HEK293 (cell line): ENCODE data around the gene ZNF385C.

Experiments used
- CTCF ChIA-PET: fragments of 350-600 bp; formaldehyde crosslinking; extraction: SDS; loops from one replicate; lab custom pipeline; 2021; ENCODE audit warnings: antibody characterized with exemption; lab: Yijun Ruan, JAX
- POLR2A ChIA-PET: fragments of 300-600 bp; formaldehyde crosslinking; extraction: SDS; loops from one replicate; lab custom pipeline; 2020; ENCODE audit warnings: antibody characterized with exemption, inconsistent platforms; lab: Yijun Ruan, JAX
- H3K27ac ChIP-seq: fragments of 200-500 bp; sonication (Bioruptor generic); 2 replicates; pipeline ENCODE4 v1.5.1; 2014; ENCODE audit warnings: low read depth, low read length, control low read depth, inconsistent platforms; ENCODE audit errors: extremely low read depth
- H3K36me3 ChIP-seq, 2 experiments: fragments of 200-500 bp in 1 of 2; sonication (Bioruptor generic) in 1 of 2; 1 replicate in 1 of 2; 2 replicates in 1 of 2; pipeline ENCODE4 v1.5.1; 2014 to 2017; ENCODE audit warnings: inconsistent platforms in 2 of 2, low read length in 2 of 2; ENCODE audit not compliant: control insufficient read depth in 2 of 2, insufficient read depth in 1 of 2
- H3K4me1 ChIP-seq: fragments of 200-500 bp; sonication (Bioruptor generic); 2 replicates; pipeline ENCODE4 v1.5.1; 2014; ENCODE audit warnings: mild to moderate bottlenecking, low read length, inconsistent platforms; ENCODE audit not compliant: control insufficient read depth, insufficient read depth
- H3K4me3 ChIP-seq: 2 replicates; pipeline ENCODE4 v1.5.1; 2011; ENCODE audit warnings: low read depth, mild to moderate bottlenecking, control low read depth, low read length, moderate library complexity
- H3K9me3 ChIP-seq: fragments of 200-500 bp; sonication (Bioruptor generic); 2 replicates; pipeline ENCODE4 v1.5.1; 2014; ENCODE audit warnings: low read depth, low read length, inconsistent platforms; ENCODE audit not compliant: control insufficient read depth, insufficient read depth
- GLIS1 ChIP-seq: fragments of 450-650 bp; formaldehyde crosslinking; IDR thresholded peaks from 2 replicates; pipeline ENCODE4 v1.5.1; 2016; ENCODE audit warnings: missing biosample characterization, missing genetic modification characterization
- KLF16 ChIP-seq: fragments of 450-650 bp; formaldehyde crosslinking; IDR thresholded peaks from 2 replicates; pipeline ENCODE4 v1.5.1; 2017; ENCODE audit warnings: missing biosample characterization, missing genetic modification characterization
- OSR2 ChIP-seq: fragments of 450-650 bp; formaldehyde crosslinking; IDR thresholded peaks from 2 replicates; pipeline ENCODE4 v1.5.1; 2016; ENCODE audit warnings: missing biosample characterization, missing genetic modification characterization
- PRDM1 ChIP-seq: fragments of 450-650 bp; formaldehyde crosslinking; IDR thresholded peaks from 2 replicates; pipeline ENCODE4; 2016; ENCODE audit warnings: missing biosample characterization, missing genetic modification characterization
- SALL2 ChIP-seq: fragments of 450-650 bp; formaldehyde crosslinking; IDR thresholded peaks from 2 replicates; pipeline ENCODE4 v1.5.0; 2017; ENCODE audit warnings: missing biosample characterization, mild to moderate bottlenecking, missing genetic modification characterization, borderline replicate concordance
- ZFP37 ChIP-seq: fragments of 450-650 bp; formaldehyde crosslinking; IDR thresholded peaks from 2 replicates; pipeline ENCODE4 v1.5.1; 2016; ENCODE audit warnings: missing biosample characterization, missing genetic modification characterization
- ZFP41 ChIP-seq: fragments of 450-650 bp; formaldehyde crosslinking; IDR thresholded peaks from 2 replicates; pipeline ENCODE4 v1.5.1; 2016; ENCODE audit warnings: missing biosample characterization, missing genetic modification characterization, borderline replicate concordance
- ZNF114 ChIP-seq: fragments of 450-650 bp; formaldehyde crosslinking; IDR thresholded peaks from 2 replicates; pipeline ENCODE4 v1.5.0; 2017; ENCODE audit warnings: missing biosample characterization, missing genetic modification characterization
- ZNF266 ChIP-seq: fragments of 450-650 bp; formaldehyde crosslinking; IDR thresholded peaks from 2 replicates; pipeline ENCODE4 v1.5.1; 2016; ENCODE audit warnings: missing biosample characterization, missing genetic modification characterization, low read depth
- ZNF366 ChIP-seq: fragments of 450-650 bp; formaldehyde crosslinking; conservative IDR thresholded peaks from 2 replicates; pipeline ENCODE4 v1.5.1; 2016; ENCODE audit warnings: missing biosample characterization, missing genetic modification characterization
- ZNF37A ChIP-seq: fragments of 450-650 bp; IDR thresholded peaks from 2 replicates; pipeline ENCODE4 v1.5.1; 2018; ENCODE audit warnings: missing biosample characterization, missing genetic modification characterization
- ZNF521 ChIP-seq: fragments of 450-650 bp; formaldehyde crosslinking; IDR thresholded peaks from 2 replicates; pipeline ENCODE4 v1.5.1; 2017; ENCODE audit warnings: missing biosample characterization, mild to moderate bottlenecking, missing genetic modification characterization
- ZNF560 ChIP-seq: fragments of 450-650 bp; formaldehyde crosslinking; IDR thresholded peaks from 2 replicates; pipeline ENCODE4 v1.5.1; 2017; ENCODE audit warnings: missing biosample characterization, missing genetic modification characterization, borderline replicate concordance
- ZNF561 ChIP-seq: fragments of 450-650 bp; IDR thresholded peaks from 2 replicates; pipeline ENCODE4 v1.5.1; 2018; ENCODE audit warnings: missing biosample characterization, missing genetic modification characterization, borderline replicate concordance
- ZNF600 ChIP-seq: fragments of 450-650 bp; formaldehyde crosslinking; IDR thresholded peaks from 2 replicates; pipeline ENCODE4 v1.5.1; 2016; ENCODE audit warnings: missing biosample characterization, missing genetic modification characterization
- TF ChIP-seq, protein P1 (sequence below): fragments of 450-650 bp; formaldehyde crosslinking; optimal IDR thresholded peaks from 2 replicates; pipeline ENCODE3; 2016; ENCODE audit warnings: missing biosample characterization, mild to moderate bottlenecking, missing genetic modification characterization
- TF ChIP-seq, protein P2 (sequence below): fragments of 450-650 bp; formaldehyde crosslinking; IDR thresholded peaks from 2 replicates; pipeline ENCODE4 v1.5.1; 2016; ENCODE audit warnings: missing biosample characterization, missing genetic modification characterization
- TF ChIP-seq, protein P3 (sequence below): fragments of 450-650 bp; formaldehyde crosslinking; IDR thresholded peaks from 2 replicates; pipeline ENCODE4 v1.5.1; 2016; ENCODE audit warnings: missing biosample characterization, missing genetic modification characterization
- TF ChIP-seq, protein P4 (sequence below): fragments of 450-650 bp; formaldehyde crosslinking; IDR thresholded peaks from 2 replicates; pipeline ENCODE4 v1.5.1; 2017; ENCODE audit warnings: missing biosample characterization, mild to moderate bottlenecking, missing genetic modification characterization, moderate library complexity
- TF ChIP-seq, protein P5 (sequence below): fragments of 450-650 bp; formaldehyde crosslinking; IDR thresholded peaks from 2 replicates; pipeline ENCODE4 v1.5.1; 2017; ENCODE audit warnings: missing biosample characterization, missing genetic modification characterization
- TF ChIP-seq, protein P6 (sequence below): fragments of 450-650 bp; formaldehyde crosslinking; IDR thresholded peaks from 2 replicates; pipeline ENCODE4 v1.5.1; 2016; ENCODE audit warnings: missing biosample characterization, missing genetic modification characterization, borderline replicate concordance

Gene ZNF385C

DNA sequence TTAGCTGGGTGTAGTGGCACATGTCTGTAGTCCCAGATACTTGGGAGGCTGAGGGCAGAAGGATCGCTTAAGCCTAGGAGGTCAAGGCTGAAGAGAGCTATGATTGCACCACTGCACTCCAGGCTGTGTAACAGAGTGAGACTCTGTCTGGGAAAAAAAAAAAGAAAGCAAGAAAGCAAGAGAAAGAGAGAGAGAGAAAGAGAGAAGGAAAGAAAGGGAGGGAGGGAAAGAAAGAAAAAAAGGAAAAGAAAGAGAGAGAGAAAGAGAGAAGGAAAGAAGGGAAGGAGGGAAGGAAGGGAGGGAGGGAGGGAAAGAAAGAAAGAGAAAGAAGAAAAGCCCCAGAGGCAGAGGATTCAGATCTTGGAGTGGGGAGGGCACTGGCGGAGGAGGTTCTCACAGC lies 7.7 kb upstream of the ZNF385C start:
- H3K4me1 ChIP-seq: peaks cover 4% of the 10 kb centered on the region; the same call in 1 of the 2 replicates
- H3K4me3 ChIP-seq: no peak overlapping the region
- H3K27ac ChIP-seq: no peak overlapping the region
- no peaks in the 10 kb centered on the region for H3K9me3 ChIP-seq
- TF ChIP-seq PRDM1 (tag by site-specific recombination) (peak; percentile 95), ZNF366 (tag by site-specific recombination) (peak; percentile 49; the same call in 1 of the 2 replicates), OSR2 (tag by site-specific recombination) (no peak)
- no peaks in the 10 kb centered on the region for H3K36me3 ChIP-seq
- POLR2A ChIA-PET: interaction anchor here (0.5 kb wide), 1 partner anchor 143 kb away, joined by 3 read pairs; no protein-coding TSS in a partner anchor
- CTCF ChIA-PET: interaction anchor here (0.7 to 12.3 kb wide), 5 partner anchors 13 to 646 kb away, joined by 3 to 132 read pairs (median 4); no protein-coding TSS in a partner anchor

DNA sequence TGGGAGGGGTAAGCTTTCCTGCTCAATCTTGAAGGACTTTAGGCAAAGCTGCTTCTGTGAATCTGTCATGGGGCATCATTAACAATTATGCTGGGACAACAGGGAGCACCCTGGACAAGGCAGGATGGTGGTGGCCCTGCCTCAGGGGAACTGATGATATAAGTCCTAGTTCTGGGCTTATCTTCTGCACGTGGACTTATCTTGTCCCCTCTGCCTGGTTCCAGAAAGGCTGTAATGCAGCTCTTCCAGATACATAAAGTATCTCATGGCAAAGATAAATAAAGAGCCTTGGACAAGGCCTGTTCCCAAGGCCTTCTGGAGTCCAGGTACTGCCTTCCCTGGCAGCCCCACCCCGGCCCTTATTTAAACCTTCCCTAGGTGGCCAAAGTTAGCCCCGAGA lies 6.0 kb upstream of the ZNF385C start:
- H3K4me3 ChIP-seq: no peak overlapping the region
- TF ChIP-seq ZNF600 (tag by site-specific recombination): no peak
- no peak for TF ChIP-seq ZNF266 (tag by site-specific recombination)
- TF ChIP-seq KLF16: no peak
- TF ChIP-seq ZNF37A (tag by site-specific recombination): no peak
- TF ChIP-seq ZNF521 (tag by site-specific recombination): no peak
- no peak for TF ChIP-seq ZFP37 (tag by site-specific recombination)
- TF ChIP-seq, protein P1, sequence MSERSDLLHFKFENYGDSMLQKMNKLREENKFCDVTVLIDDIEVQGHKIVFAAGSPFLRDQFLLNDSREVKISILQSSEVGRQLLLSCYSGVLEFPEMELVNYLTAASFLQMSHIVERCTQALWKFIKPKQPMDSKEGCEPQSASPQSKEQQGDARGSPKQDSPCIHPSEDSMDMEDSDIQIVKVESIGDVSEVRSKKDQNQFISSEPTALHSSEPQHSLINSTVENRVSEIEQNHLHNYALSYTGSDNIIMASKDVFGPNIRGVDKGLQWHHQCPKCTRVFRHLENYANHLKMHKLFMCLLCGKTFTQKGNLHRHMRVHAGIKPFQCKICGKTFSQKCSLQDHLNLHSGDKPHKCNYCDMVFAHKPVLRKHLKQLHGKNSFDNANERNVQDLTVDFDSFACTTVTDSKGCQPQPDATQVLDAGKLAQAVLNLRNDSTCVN (tag by site-specific recombination): no peak
- no peak for TF ChIP-seq SALL2 (tag by site-specific recombination)
- TF ChIP-seq ZNF561 (tag by site-specific recombination): no peak
- TF ChIP-seq, protein P2, sequence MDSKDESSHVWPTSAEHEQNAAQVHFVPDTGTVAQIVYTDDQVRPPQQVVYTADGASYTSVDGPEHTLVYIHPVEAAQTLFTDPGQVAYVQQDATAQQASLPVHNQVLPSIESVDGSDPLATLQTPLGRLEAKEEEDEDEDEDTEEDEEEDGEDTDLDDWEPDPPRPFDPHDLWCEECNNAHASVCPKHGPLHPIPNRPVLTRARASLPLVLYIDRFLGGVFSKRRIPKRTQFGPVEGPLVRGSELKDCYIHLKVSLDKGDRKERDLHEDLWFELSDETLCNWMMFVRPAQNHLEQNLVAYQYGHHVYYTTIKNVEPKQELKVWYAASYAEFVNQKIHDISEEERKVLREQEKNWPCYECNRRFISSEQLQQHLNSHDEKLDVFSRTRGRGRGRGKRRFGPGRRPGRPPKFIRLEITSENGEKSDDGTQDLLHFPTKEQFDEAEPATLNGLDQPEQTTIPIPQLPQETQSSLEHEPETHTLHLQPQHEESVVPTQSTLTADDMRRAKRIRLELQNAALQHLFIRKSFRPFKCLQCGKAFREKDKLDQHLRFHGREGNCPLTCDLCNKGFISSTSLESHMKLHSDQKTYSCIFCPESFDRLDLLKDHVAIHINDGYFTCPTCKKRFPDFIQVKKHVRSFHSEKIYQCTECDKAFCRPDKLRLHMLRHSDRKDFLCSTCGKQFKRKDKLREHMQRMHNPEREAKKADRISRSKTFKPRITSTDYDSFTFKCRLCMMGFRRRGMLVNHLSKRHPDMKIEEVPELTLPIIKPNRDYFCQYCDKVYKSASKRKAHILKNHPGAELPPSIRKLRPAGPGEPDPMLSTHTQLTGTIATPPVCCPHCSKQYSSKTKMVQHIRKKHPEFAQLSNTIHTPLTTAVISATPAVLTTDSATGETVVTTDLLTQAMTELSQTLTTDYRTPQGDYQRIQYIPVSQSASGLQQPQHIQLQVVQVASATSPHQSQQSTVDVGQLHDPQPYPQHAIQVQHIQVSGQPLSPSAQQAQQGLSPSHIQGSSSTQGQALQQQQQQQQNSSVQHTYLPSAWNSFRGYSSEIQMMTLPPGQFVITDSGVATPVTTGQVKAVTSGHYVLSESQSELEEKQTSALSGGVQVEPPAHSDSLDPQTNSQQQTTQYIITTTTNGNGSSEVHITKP (tag by site-specific recombination): no peak
- TF ChIP-seq, protein P3, sequence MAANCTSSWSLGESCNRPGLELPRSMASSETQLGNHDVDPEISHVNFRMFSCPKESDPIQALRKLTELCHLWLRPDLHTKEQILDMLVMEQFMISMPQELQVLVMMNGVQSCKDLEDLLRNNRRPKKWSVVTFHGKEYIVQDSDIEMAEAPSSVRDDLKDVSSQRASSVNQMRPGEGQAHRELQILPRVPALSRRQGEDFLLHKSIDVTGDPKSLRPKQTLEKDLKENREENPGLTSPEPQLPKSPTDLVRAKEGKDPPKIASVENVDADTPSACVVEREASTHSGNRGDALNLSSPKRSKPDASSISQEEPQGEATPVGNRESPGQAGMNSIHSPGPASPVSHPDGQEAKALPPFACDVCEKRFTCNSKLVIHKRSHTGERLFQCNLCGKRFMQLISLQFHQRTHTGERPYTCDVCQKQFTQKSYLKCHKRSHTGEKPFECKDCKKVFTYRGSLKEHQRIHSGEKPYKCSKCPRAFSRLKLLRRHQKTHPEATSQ (tag by site-specific recombination): no peak
- no peak for TF ChIP-seq ZNF114 (tag by site-specific recombination)
- TF ChIP-seq, protein P4, sequence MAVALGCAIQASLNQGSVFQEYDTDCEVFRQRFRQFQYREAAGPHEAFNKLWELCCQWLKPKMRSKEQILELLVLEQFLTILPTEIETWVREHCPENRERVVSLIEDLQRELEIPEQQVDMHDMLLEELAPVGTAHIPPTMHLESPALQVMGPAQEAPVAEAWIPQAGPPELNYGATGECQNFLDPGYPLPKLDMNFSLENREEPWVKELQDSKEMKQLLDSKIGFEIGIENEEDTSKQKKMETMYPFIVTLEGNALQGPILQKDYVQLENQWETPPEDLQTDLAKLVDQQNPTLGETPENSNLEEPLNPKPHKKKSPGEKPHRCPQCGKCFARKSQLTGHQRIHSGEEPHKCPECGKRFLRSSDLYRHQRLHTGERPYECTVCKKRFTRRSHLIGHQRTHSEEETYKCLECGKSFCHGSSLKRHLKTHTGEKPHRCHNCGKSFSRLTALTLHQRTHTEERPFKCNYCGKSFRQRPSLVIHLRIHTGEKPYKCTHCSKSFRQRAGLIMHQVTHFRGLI: no peak
- no peak for TF ChIP-seq ZFP41 (tag by site-specific recombination)
- TF ChIP-seq, protein P5, sequence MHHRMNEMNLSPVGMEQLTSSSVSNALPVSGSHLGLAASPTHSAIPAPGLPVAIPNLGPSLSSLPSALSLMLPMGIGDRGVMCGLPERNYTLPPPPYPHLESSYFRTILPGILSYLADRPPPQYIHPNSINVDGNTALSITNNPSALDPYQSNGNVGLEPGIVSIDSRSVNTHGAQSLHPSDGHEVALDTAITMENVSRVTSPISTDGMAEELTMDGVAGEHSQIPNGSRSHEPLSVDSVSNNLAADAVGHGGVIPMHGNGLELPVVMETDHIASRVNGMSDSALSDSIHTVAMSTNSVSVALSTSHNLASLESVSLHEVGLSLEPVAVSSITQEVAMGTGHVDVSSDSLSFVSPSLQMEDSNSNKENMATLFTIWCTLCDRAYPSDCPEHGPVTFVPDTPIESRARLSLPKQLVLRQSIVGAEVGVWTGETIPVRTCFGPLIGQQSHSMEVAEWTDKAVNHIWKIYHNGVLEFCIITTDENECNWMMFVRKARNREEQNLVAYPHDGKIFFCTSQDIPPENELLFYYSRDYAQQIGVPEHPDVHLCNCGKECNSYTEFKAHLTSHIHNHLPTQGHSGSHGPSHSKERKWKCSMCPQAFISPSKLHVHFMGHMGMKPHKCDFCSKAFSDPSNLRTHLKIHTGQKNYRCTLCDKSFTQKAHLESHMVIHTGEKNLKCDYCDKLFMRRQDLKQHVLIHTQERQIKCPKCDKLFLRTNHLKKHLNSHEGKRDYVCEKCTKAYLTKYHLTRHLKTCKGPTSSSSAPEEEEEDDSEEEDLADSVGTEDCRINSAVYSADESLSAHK (tag by site-specific recombination): no peak
- TF ChIP-seq ZNF560 (tag by site-specific recombination): no peak
- no peak for TF ChIP-seq GLIS1 (tag by site-specific recombination)
- TF ChIP-seq, protein P6, sequence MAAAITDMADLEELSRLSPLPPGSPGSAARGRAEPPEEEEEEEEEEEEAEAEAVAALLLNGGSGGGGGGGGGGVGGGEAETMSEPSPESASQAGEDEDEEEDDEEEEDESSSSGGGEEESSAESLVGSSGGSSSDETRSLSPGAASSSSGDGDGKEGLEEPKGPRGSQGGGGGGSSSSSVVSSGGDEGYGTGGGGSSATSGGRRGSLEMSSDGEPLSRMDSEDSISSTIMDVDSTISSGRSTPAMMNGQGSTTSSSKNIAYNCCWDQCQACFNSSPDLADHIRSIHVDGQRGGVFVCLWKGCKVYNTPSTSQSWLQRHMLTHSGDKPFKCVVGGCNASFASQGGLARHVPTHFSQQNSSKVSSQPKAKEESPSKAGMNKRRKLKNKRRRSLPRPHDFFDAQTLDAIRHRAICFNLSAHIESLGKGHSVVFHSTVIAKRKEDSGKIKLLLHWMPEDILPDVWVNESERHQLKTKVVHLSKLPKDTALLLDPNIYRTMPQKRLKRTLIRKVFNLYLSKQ (tag by site-specific recombination): no peak
- H3K27ac ChIP-seq: no peak overlapping the region
- POLR2A ChIA-PET: no interaction called here
- H3K4me1 ChIP-seq: peaks cover 4% of the 10 kb centered on the region; the same call in 1 of the 2 replicates
- H3K9me3 ChIP-seq: no peaks in the 10 kb centered on the region
- CTCF ChIA-PET: interaction anchor here (0.7 to 12.3 kb wide), 10 partner anchors 9 to 143 kb away, joined by 3 to 132 read pairs (median 4); partner anchors contain the start of genes DNAJC7 and NKIRAS2
- H3K36me3 ChIP-seq: no peaks in the 10 kb centered on the region
